SK-N-MC (cell line): ENCODE data around the gene LARP6.

Experiments
- EZH2 ChIP-seq: fragments of 200-600 bp; sonication (generic); IDR thresholded peaks from one replicate; pipeline ENCODE4 v1.6.1; 2017; ENCODE audit warnings: antibody characterized with exemption
- FOXP2 ChIP-seq: optimal IDR thresholded peaks from 2 replicates; pipeline ENCODE3; 2011; ENCODE audit warnings: mild to moderate bottlenecking, moderate library complexity; ENCODE audit not compliant: insufficient read depth; ENCODE audit errors: extremely low read length, control extremely low read depth
- POLR2AphosphoS5 ChIP-seq: IDR thresholded peaks from 2 replicates; pipeline ENCODE4 v1.6.1; 2012; ENCODE audit warnings: mild to moderate bottlenecking, low read depth, low read length, borderline replicate concordance

GRCh38 chr15:70857562-70858285 is 3.8 kb upstream of the LARP6 start:
- TF ChIP-seq EZH2 (no peak), POLR2AphosphoS5 (no peak), FOXP2 (no peak)
